ENCODE results near the gene IL1RAP. TPM values are rescaled to one million over a fixed set of nuclear protein-coding genes. Genes with fewer than 3 reads are reported as not detected.

IL1RAP gene
- total and polyA plus RNA-seq, 2 donors (not counting 3 experiments of a cell fraction or from before 2014, with no cell fraction given), result 4.3 to 9.2 TPM

DNA sequence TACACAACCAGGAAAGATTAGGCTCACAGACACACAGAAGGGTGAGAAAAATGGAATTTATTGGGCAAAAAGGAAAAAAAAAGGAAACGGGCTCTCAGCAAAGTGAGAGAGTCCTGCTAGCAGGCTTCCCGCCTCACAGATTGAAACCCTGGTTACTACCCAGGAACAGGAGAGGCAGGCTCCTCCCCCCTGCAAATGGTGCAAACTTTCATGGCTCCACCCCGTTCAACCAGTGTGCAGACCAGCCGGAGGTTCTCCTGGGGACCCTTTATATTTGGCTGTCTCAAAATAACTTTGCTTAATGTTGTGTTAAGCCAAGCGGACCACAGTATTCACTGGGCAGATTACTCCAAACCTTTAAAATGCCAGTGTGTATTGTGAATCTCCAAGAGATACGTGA, 40.3 kb downstream of the IL1RAP start:
- no peak overlapping the region for H3K27ac ChIP-seq (ENCODE audit: insufficient read depth, low read depth, low read length)
- H3K4me2 ChIP-seq (ENCODE audit: insufficient read depth, low read length), result no peak overlapping the region
- POLR2A ChIA-PET, result no interaction called here
- no peak overlapping the region for H2AFZ ChIP-seq (ENCODE audit: low read depth, low read length)
- intact Hi-C loops (cut with micrococcal nuclease) (no loop called here), dilution Hi-C loops (cut with MboI; ENCODE audit: extremely low pct_ligation_motif_present, low sequenced_read_pairs) (no loop called here)
- no peak overlapping the region for H3K9ac ChIP-seq (replicated peaks; ENCODE audit: extremely low read depth, insufficient read depth, low read length)
- no peak for TF ChIP-seq POLR2AphosphoS5 (IDR thresholded peaks at IDR 0.05; ENCODE audit: insufficient read depth, low read depth, low read length)
- no peak for TF ChIP-seq EZH2 (IDR thresholded peaks at IDR 0.05; ENCODE audit: borderline replicate concordance, low read depth, low read length, severe bottlenecking)
- TF ChIP-seq, protein P1, sequence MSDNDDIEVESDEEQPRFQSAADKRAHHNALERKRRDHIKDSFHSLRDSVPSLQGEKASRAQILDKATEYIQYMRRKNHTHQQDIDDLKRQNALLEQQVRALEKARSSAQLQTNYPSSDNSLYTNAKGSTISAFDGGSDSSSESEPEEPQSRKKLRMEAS (IDR thresholded peaks at IDR 0.05; ENCODE audit: insufficient read depth, insufficient read length), result no peak
- no peak for TF ChIP-seq JUN (IDR thresholded peaks at IDR 0.05; ENCODE audit: borderline replicate concordance, insufficient read depth, insufficient read length, low read depth)
- no peak for TF ChIP-seq POLR2A (IDR thresholded peaks at IDR 0.05; ENCODE audit: low read depth, low read length)
- TF ChIP-seq FOS (IDR thresholded peaks at IDR 0.05; ENCODE audit: borderline replicate concordance, insufficient read depth, low read length), result no peak
- no peak for TF ChIP-seq MYC (IDR thresholded peaks at IDR 0.05; ENCODE audit: low read depth, low read length)
- no peak for TF ChIP-seq GATA2 (IDR thresholded peaks at IDR 0.05; ENCODE audit: insufficient read depth, insufficient read length, low read depth, low read length)
- TF ChIP-seq CTCF (IDR thresholded peaks at IDR 0.05; ENCODE audit: extremely low read depth in 1 of 2, insufficient read depth in 1 of 2, low read depth in 1 of 2, low read length in 2 of 2), result no peak
- no peak overlapping the region for H3K4me3 ChIP-seq (replicated peaks in 1 of 3; ENCODE audit: insufficient read depth in 1 of 3, low read depth in 1 of 3, low read length in 3 of 3)
- no TSS peak for BruUV-seq (replicated peaks)
- FAIRE-seq, result no peak
- no peaks in the 10 kb centered on the region for H3K9me3 ChIP-seq (replicated peaks; ENCODE audit: control insufficient read depth, insufficient read depth, low read length)
- H3K36me3 ChIP-seq (ENCODE audit: control insufficient read depth in 2 of 2, extremely low read depth in 1 of 2, insufficient read depth in 2 of 2, low read length in 2 of 2), result no peaks in the 10 kb centered on the region
- H3K4me1 ChIP-seq (ENCODE audit: control insufficient read depth, extremely low read depth, insufficient read depth, low read length), result no peaks in the 10 kb centered on the region
- H3K27me3 ChIP-seq (ENCODE audit: control insufficient read depth in 2 of 2, insufficient read depth in 2 of 2, low read length in 2 of 2), result no peaks in the 10 kb centered on the region
- no peaks in the 10 kb centered on the region for H3K79me2 ChIP-seq (ENCODE audit: control insufficient read depth, insufficient read depth, low read length)
- CTCF ChIA-PET, result no interaction called here
- H4K20me1 ChIP-seq (replicated peaks; ENCODE audit: control insufficient read depth, extremely low read depth, insufficient read depth, low read length), result no peaks in the 10 kb centered on the region
- no peak for DNase-seq (ENCODE audit: low read depth, low spot score)
- H3K9me1 ChIP-seq (replicated peaks; ENCODE audit: control insufficient read depth, extremely low read depth, insufficient read depth, low read length), result no peaks in the 10 kb centered on the region

Data from endothelial cell of umbilical vein (primary cell).